HG02938 (cell line): ENCODE measurements around the gene ARHGAP5.

Source experiments
- ATAC-seq: cut with Tn5 transposase; IDR thresholded peaks from one replicate; pipeline ENCODE4 v1.9.1; 2021; ENCODE audit warnings: mild to moderate bottlenecking, moderate library complexity; ENCODE audit not compliant: unreplicated experiment

The ARHGAP5 gene

DNA sequence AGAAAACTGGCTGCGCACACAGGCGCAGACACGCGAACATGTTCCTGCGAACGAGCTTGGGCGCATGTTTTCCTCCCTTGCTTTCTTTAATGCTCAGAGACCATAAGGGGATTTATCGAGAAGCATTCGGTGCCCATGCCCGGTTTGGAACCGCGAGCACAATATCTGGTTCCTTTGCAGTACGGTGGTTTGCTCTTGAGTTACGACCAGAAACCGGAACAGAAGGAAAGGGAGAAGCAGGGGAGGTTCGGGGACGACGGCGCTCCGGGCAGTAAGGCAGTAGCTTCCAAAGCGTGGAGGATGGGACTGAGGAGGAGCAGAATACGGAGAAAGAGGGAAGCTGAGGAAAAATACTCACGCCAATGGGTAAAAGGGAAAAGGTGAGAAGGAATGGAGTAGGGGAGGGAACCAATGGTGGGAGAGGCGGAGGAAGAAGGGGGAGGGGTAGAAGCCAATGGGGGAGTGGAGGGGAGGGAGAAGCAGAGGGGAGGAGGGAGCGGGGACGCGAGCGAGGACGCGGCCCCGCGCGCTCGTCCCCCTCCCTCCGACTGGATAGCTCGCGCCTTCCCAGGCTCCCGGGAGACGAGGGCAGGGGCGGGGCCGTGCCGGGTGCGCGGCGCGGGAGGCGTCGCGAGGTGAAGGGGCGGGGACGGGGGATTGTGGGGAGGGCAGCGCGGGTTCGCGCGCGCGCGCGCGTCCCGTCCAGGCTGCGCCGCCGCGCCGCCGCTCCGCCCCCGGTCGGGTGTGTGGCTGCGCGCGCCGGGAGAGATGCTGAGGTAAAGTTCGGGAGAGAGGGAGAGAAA, 625 bp upstream of the ARHGAP5 start:
- peak; percentile 25 for ATAC-seq

GRCh38 chr14:32078023-32078857, 1.1 kb downstream of the ARHGAP5 start:
- no peak for ATAC-seq

- ATAC-seq, result no peak
Observed at GRCh38 chr14:32078858-32079216, 1.7 kb downstream of the ARHGAP5 start.

DNA sequence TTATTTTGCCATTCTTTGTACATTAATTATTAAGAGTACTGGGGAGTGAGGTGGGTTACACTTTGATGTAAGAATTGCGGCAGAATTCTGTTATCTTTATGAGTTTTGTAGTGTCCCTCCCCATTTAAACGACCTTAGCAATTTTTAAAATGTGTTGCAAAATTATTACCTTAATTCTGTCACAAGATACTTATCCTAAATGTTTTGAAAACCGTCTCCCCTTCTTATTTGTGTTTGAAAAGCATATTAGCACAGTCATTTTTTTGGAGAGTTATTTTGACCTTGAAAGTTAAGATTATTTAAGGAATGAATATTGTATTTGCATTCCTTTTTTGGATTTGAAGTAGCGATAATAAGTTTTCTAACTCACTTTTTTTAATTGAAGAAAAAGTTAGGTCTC, 2.2 kb downstream of the ARHGAP5 start:
- ATAC-seq, result no peak

- ATAC-seq, result no peak
Observed at GRCh38 chr14:32080001-32080510, 3.0 kb downstream of the ARHGAP5 start.

DNA sequence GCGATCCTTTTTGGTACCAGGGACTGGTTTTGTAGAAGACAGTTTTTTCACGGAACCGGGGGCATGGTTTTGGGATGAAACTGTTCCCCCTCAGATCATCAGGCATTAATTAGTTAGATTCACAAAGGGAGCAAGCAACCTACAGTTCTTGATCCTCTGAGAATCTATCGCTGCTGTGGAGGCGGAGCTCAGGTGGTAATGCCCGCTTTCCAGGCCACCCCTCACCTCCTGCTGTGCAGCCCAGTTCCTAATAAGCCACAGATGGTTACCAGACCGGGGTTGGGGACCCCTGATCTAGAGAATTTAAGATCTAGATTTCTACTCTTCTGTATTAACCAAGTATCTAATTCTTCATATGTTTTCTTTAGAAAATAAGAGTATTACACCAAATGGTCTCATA, 4.8 kb downstream of the ARHGAP5 start:
- ATAC-seq, result no peak

DNA sequence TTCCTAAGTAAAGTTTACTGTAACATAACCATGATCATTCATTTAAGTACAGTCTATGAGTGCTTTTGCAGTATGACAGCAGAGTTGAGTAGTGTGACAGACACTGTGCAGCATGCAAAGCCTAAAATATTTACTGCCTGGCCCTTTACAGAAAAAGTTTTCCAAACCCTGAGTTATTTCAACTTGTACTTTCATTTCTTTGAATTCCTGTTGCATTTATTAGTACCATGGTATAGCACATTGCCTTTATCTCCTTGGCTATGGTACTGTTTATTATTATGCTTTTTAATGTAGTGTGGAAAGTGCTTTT, 6.2 kb downstream of the ARHGAP5 start:
- ATAC-seq, result no peak

GRCh38 chr14:32083789-32084188, 6.7 kb downstream of the ARHGAP5 start:
- no peak for ATAC-seq

- no peak for ATAC-seq
Observed at GRCh38 chr14:32085182-32085844, 8.2 kb downstream of the ARHGAP5 start.

DNA sequence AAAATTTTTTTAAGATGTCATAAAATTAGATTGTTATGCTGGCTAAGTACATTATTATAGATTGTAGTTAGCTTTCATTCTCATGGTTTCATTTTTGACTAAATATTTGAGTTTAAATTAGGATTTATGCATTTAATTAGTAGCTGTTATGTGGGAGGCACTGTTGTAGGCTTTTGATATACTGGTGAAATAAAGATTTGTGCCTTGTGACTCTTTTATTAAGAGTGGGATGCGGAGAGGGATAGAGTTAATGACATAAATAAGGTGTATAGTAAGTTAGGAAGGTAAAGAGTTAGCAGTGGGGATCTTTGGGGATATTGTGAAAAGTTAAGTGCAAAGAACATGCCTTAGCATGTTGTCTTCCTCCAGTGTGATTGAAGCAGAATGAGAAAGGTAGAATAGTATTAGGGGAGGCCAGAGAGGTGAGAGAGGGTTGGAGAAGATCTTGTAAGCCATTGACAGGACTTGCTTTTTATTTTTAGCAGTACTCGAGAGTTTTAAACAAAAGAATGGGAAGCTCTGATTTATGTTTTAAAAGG, 8.8 kb downstream of the ARHGAP5 start:
- no peak for ATAC-seq

DNA sequence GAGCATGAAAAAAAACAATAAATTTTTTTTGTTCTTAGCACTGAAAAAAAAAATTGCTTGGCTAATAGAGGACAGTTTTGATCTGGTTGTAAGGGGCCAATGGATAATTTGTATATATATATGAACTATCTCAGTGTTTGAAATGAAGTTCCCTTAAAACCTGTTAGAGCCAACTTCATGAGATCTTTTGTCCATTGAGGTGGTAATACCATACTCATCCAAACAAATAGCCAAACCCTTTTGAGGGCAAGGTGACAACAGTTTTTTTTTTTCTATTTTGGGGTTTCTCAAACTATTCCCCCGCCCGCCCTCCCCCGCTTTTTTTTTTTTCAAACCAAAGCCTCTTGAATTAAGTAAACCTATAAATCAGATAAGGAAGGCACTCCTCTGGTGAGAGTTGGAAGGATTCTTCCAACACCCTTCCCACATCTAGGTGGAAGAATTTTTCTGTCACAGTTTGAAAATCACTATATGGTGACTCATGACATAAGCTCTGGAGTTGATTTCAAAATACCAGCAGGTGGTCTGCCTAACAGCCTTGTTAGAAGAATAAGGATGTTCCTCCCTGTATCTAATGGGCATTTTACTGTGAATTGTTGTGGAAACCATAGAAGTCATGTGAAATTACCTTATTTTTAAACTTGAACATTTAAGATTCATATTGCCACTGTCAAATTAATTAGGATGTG, 10.2 kb downstream of the ARHGAP5 start:
- ATAC-seq, result no peak

DNA sequence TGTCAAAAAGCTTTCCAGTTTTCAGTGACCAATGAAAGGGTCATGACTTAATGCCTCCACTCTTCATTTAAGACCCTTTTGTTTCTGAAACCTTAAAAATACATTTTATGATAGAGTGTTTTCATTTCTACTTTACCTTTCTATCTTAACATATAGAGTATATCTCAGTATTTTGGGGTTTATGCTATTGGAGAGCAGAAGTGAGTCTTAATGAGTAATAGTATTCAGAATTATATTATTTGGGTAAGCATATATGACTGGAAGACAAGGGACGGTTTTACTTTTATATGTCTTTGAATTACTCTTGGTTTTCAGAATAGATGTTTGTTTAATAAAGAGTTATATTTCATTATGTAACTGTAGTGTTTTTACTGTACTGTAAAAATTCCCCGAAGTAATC, 10.8 kb downstream of the ARHGAP5 start:
- no peak for ATAC-seq

DNA sequence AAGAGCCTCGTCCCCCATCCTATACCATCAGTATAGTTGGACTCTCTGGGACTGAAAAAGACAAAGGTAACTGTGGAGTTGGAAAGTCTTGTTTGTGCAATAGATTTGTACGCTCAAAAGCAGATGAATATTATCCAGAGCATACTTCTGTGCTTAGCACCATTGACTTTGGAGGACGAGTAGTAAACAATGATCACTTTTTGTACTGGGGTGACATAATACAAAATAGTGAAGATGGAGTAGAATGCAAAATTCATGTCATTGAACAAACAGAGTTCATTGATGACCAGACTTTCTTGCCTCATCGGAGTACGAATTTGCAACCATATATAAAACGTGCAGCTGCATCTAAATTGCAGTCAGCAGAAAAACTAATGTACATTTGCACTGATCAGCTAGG, 13.6 kb downstream of the ARHGAP5 start:
- no peak for ATAC-seq

- no peak for ATAC-seq
Observed at GRCh38 chr14:32099473-32099872, 22.4 kb downstream of the ARHGAP5 start.

GRCh38 chr14:32100175-32100574, 23.1 kb downstream of the ARHGAP5 start:
- no peak for ATAC-seq

DNA sequence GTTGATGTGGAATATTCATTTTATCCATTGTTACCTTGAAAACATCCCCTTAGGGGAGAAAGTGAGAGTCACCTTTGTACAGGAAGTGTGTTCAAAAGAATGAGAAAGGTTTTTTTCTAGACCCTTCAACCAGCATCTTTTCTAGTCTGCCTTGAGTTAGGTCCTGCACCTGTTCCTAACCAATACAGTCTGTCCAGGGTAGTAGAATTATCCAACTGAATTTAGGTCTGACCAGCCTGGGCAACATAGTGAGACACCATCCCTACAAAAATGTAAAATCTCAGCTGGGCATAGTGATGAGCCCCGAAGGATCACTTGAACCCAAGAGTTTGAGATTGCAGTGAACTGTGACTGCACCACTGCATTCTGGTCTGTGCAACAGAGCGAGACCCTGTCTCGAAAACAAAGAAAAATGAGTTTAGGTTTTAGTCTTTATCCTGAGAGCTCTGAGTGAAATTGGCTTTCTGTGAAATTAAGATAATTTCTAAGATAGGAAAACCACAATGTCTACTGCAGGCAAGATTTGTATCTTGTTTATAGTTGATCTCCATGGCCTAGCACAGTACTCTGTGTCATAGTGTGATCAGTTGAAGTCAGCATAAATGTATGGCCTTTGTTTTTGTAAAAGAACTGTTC, 25.2 kb downstream of the ARHGAP5 start:
- ATAC-seq, result peak; percentile 73

GRCh38 chr14:32102968-32103367, 25.9 kb downstream of the ARHGAP5 start:
- no peak for ATAC-seq

DNA sequence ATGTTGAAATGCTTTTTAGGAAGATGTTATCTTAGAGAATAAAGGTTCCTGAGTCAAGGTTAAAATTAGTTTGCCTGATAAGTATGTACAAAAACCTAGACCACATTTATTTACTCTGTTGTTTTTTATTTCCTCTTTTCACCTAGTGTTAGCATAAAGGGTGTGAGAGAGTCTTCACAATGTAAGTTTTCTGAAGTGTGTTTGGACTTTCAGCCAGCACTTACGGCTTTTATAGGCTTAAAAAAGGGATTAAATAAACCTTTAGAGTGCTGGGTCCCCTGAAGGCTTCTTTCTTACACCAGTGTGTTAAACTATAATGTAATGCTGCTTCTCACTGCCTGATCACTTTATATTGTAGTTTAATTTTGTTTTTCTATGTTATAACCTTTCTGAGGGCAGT, 27.2 kb downstream of the ARHGAP5 start:
- ATAC-seq, result no peak

GRCh38 chr14:32104803-32105202, 27.7 kb downstream of the ARHGAP5 start:
- ATAC-seq, result no peak
